ENCODE measurements around the gene MIP.
"Not testable (repeated sequence)": the region's sequence is repeated elsewhere in the genome, so short reads cannot be mapped to it uniquely, and the experiment has no call there.

Gene MIP

DNA sequence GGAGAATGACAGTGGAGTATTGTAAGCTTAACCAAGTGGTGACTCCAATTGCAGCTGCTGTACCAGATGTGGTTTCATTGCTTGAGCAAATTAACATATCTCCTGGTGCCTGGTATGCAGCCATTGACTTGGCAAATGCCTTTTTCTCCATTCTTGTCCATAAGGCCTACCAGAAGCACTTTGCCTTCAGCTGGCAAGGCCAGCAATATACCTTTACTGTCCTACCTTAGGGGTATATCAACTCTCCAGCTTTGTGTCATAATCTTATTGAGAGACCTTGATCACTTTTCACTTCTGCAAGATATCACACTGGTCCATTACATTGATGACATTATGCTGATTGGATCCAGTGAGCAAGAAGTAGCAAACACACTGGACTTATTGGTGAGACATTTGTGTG is 52.8 kb downstream of the MIP start:
- DNase-seq: not testable (repeated sequence)

GRCh38 chr12:56401125-56401524 is 53.3 kb downstream of the MIP start:
- not testable (repeated sequence) for DNase-seq
